ACC112 (cell line): ENCODE measurements around the gene HECW1.
"Not testable (repeated sequence)": the region's sequence is repeated elsewhere in the genome, so short reads cannot be mapped to it uniquely, and the experiment has no call there.

Source experiments
- H2AFZ ChIP-seq: fragments of 200-600 bp; sonication (generic); one replicate; pipeline ENCODE4 v1.6.0; 2017; ENCODE audit warnings: antibody characterized with exemption, low read length; ENCODE audit not compliant: unreplicated experiment
- H3K27ac ChIP-seq: fragments of 200-600 bp; sonication (generic); 2 replicates; pipeline ENCODE4 v1.5.1; 2014; ENCODE audit warnings: low read depth, mild to moderate bottlenecking, antibody characterized with exemption, low read length, moderate library complexity
- H3K27me3 ChIP-seq: fragments of 200-600 bp; sonication (generic); 2 replicates; pipeline ENCODE4 v1.6.1; 2014; ENCODE audit warnings: mild to moderate bottlenecking, antibody characterized with exemption, low read length, moderate library complexity, mixed read lengths; ENCODE audit not compliant: insufficient read depth
- H3K36me3 ChIP-seq: fragments of 200-600 bp; sonication (generic); 2 replicates; pipeline ENCODE4 v1.6.1; 2016; ENCODE audit warnings: mild to moderate bottlenecking, antibody characterized with exemption, low read length, moderate library complexity, mixed read lengths; ENCODE audit not compliant: insufficient read depth
- H3K4me1 ChIP-seq: fragments of 200-600 bp; sonication (generic); one replicate; pipeline ENCODE4 v1.6.1; 2016; ENCODE audit warnings: low read length, mixed read lengths; ENCODE audit not compliant: insufficient read depth, unreplicated experiment, control insufficient read depth
- H3K4me3 ChIP-seq: fragments of 200-600 bp; sonication (generic); 2 replicates; pipeline ENCODE4 v1.5.1; 2014; ENCODE audit warnings: mild to moderate bottlenecking, low read depth, low read length
- H3K79me2 ChIP-seq: fragments of 200-600 bp; sonication (generic); one replicate; pipeline ENCODE4 v1.6.0; 2016; ENCODE audit warnings: low read length; ENCODE audit not compliant: control insufficient read depth, unreplicated experiment, insufficient read depth

Gene HECW1

DNA sequence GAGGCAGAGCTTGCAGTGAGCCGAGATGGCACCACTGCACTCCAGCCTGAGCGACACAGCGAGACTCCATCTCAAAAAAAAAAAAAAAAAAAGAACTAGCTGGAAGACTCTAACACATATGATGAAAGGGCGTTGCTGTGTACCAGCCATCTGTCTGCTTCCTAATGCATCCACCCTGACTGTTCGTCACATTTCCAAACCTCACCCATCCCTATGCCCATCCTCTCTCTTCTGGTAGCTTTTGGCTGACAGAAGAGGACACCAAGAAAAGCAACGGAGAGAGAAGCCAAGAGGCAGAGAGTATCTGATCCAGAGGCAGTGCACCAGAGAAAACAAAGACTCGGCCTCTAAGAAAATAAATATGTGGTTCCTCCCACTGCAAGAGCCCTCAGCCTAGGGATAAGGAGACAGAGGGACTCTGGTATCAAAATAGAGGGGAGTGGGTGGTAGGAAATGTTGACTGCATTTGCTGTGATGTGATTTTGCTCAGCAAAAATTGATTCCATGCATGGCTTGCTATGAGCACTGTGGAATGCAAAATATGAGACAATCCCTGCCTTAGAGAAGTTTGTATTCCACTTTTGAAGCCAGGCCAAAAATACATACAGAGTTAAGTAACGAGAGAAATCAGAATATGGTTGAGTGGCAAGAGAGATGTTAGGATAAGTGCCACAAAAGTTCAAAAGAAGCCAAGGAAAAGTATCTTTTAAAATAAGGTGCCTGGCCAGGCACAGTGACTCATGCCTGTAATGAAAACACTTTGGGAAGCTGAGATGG, 369.6 kb downstream of the HECW1 start:
- Histone ChIP-seq H3K27ac (no peak overlapping the region), H3K36me3 (no peaks in the 10 kb centered on the region), H3K79me2 (no peaks in the 10 kb centered on the region), H3K4me1 (peaks cover 15% of the 10 kb centered on the region), H2AFZ (no peak overlapping the region), H3K27me3 (no peaks in the 10 kb centered on the region), H3K4me3 (no peak overlapping the region)

DNA sequence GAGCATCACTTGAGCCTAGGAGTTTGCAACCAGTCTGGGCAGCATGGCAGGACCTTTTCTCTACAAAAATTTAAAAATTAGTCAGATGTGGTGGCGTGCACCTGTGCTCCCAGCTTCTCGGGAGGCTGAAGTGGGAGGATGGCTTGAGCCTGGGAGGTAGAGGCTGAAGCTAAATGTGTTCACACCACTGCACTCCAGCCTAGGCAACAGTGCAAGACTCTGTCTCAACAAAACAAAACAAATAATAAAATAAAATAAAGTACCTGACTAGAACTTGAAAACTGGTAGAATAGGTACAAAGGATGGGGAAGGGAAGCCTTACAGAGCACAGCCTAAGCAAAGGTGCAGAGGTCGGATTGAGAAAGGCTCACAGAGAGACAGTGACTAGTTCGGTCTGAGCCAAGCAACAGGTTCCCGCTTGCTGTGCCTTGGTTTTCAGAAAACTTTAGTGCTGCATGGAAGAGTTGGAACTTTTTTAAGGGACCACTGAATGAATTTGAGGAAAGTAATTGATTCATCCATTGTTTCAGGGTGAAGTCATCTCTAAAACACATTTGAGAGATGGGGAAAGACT, 370.3 kb downstream of the HECW1 start:
- Histone ChIP-seq H3K4me3 (no peak overlapping the region), H3K27me3 (no peaks in the 10 kb centered on the region), H3K79me2 (no peaks in the 10 kb centered on the region), H3K36me3 (no peaks in the 10 kb centered on the region), H3K4me1 (peaks cover 15% of the 10 kb centered on the region), H2AFZ (no peak overlapping the region), H3K27ac (no peak overlapping the region)

DNA sequence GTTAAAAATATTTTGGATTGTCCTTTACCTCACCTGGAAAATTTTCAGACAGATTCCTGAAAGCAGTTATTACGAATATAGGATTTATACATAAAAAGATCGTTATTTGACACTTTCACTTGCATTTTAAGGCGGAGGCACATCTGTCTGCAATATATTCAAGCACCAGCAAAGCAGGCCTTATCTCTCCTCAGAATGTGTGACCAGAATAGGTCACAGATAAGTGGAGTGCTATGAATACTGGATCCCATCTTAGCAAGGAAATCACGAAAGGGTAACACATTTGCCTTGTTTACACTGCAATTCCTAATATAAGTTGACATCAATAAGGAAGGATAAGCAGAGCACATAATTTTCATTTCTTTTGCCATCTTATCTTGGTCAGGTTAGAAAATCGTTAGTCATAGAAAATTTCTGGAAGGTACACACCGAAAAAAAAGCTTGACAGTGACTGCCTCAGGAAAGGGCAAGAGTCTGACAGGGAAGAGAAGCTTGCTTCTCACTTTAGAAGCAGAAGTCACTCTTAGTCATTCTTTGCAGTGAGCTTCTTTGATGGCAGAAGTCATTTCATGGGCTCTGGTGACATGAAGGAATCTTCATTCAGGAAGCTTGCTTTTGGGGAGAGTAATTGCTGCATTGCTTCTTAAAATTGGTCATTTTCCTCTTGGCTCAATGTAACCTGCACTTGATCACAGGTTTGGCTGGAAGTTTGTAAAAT, 372.4 kb downstream of the HECW1 start:
- peaks cover 15% of the 10 kb centered on the region for H3K4me1 ChIP-seq
- H3K4me3 ChIP-seq: no peak overlapping the region
- H3K27me3 ChIP-seq: peaks cover 11% of the 10 kb centered on the region; the same call in 1 of the 2 replicates
- H3K36me3 ChIP-seq: no peaks in the 10 kb centered on the region
- no peak overlapping the region for H2AFZ ChIP-seq
- no peaks in the 10 kb centered on the region for H3K79me2 ChIP-seq
- H3K27ac ChIP-seq: no peak overlapping the region

DNA sequence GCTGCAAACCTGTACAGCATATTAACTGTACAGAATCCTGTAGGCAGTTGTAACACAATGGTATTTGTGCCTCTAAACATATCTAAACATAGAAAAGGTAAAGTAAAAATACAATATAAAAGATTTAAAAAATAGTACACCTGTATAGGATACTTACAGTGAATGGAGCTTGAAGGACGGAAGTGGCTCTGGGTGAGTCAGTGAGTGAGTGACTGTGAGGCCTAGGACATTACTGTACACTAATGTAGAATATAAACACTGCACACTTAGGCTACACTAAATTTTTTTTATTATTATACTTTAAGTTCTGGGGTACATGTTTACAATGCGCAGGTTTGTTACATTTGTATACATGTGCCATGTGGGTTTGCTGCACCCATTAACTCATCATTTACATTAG, 373.1 kb downstream of the HECW1 start:
- peaks cover 15% of the 10 kb centered on the region for H3K4me1 ChIP-seq
- H2AFZ ChIP-seq: no peak overlapping the region
- no peak overlapping the region for H3K27ac ChIP-seq
- no peak overlapping the region for H3K4me3 ChIP-seq
- H3K79me2 ChIP-seq: no peaks in the 10 kb centered on the region
- H3K27me3 ChIP-seq: peaks cover 19% of the 10 kb centered on the region
- H3K36me3 ChIP-seq: no peaks in the 10 kb centered on the region

- H2AFZ ChIP-seq, H3K36me3 ChIP-seq, H3K27ac ChIP-seq, H3K4me3 ChIP-seq, H3K79me2 ChIP-seq: not testable (repeated sequence)
- peaks cover 15% of the 10 kb centered on the region for H3K4me1 ChIP-seq
- peaks cover 22% of the 10 kb centered on the region for H3K27me3 ChIP-seq
These were observed 373.6 kb downstream of the HECW1 start for GRCh38 chr7:43486008-43486407.

GRCh38 chr7:43486634-43487033, 374.2 kb downstream of the HECW1 start:
- Histone ChIP-seq H3K79me2 (no peaks in the 10 kb centered on the region), H3K36me3 (no peaks in the 10 kb centered on the region), H3K27me3 (peaks cover 24% of the 10 kb centered on the region)

DNA sequence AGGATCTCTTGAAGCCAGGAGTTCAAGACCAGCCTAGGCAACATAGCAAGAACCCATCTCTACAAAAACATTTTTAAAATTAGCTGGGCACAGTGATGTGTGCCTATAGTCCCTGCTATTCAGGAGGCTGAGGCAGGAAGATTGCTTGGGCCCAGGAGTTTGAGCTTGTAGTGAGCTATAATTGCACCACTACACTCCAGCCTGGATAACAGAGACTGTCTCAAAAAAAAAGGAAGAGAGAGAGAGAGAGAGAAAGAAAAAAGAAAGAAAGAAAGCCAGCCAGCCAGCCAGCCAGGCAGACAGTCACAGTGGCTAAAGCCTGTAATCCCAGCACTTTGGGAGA, 375.3 kb downstream of the HECW1 start:
- H3K79me2 ChIP-seq: no peaks in the 10 kb centered on the region
- no peak overlapping the region for H2AFZ ChIP-seq
- no peak overlapping the region for H3K4me3 ChIP-seq
- H3K27me3 ChIP-seq: peaks cover 27% of the 10 kb centered on the region
- peaks cover 12% of the 10 kb centered on the region for H3K4me1 ChIP-seq
- no peak overlapping the region for H3K27ac ChIP-seq
- no peaks in the 10 kb centered on the region for H3K36me3 ChIP-seq

More at GRCh38 chr7:43486634-43487033, 374.2 kb downstream of the HECW1 start:
- H3K27ac ChIP-seq: no peak overlapping the region
- peaks cover 15% of the 10 kb centered on the region for H3K4me1 ChIP-seq
- no peak overlapping the region for H2AFZ ChIP-seq
- no peak overlapping the region for H3K4me3 ChIP-seq

DNA sequence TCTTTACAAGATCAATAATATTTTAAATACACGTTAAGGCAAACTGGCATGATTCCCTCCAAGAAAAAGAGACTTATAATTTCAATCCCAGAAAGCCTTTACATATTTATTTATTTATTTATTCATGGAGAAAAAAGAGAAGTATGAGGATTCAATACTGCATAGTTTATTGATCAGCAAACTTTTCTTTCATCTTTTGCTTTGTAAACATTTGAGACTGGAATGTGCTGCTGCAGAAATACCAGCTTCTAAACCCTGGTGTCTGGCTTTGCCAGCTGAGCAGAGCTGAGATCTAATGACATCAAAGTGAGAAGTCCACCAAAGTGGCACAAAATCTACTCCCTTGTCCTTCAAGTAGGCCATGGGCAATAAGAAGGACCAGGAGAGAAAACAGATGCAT, 376.8 kb downstream of the HECW1 start:
- H2AFZ ChIP-seq: no peak overlapping the region
- H3K27ac ChIP-seq: no peak overlapping the region
- H3K36me3 ChIP-seq: no peaks in the 10 kb centered on the region
- no peak overlapping the region for H3K4me3 ChIP-seq
- no peaks in the 10 kb centered on the region for H3K79me2 ChIP-seq
- H3K27me3 ChIP-seq: peaks cover 43% of the 10 kb centered on the region
- peaks cover 6% of the 10 kb centered on the region for H3K4me1 ChIP-seq

DNA sequence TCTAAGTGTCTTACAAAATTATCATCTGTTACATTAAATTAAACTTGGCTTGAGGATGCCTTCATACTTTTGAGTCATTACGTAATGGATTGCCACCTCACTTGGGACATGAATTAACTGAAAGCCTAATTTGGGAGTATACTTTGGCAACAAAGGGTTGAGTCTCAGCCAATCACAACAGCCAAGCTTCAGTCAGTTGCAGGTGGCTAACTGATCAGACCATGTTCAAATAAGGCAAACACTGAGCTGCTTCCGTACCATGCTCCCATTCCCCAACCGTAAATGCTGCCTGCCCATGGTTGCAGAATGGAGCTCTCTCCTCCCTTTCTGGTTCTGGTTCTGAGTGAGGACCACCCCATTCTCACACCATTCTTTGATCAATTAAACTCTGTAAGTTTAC, 377.6 kb downstream of the HECW1 start:
- Histone ChIP-seq H3K36me3 (no peaks in the 10 kb centered on the region), H3K4me1 (peaks cover 6% of the 10 kb centered on the region), H3K27ac (no peak overlapping the region), H3K27me3 (peaks cover 50% of the 10 kb centered on the region), H3K79me2 (no peaks in the 10 kb centered on the region), H3K4me3 (no peak overlapping the region), H2AFZ (no peak overlapping the region)

DNA sequence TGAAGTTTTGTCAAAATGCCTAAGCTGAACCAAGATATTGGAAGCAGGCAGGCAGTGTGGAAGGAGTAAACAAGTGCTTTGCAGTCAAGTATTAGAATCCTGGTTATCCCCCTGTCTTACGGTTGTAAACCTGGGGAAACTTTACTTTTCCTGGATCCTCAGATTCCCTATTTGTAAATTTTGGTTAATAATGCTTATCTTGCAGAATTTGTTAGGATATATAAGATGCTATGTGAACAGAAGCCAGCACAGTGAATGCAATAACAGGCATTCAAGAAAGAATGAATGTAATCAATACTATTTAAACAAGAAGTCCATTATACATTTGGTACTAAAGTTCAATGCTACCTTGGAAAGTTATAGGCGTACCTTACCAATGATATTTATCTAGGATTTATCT, 378.7 kb downstream of the HECW1 start:
- no peak overlapping the region for H3K27ac ChIP-seq
- H3K4me1 ChIP-seq: peaks cover 6% of the 10 kb centered on the region
- no peaks in the 10 kb centered on the region for H3K79me2 ChIP-seq
- no peaks in the 10 kb centered on the region for H3K36me3 ChIP-seq
- H3K27me3 ChIP-seq: peaks cover 61% of the 10 kb centered on the region
- no peak overlapping the region for H3K4me3 ChIP-seq
- no peak overlapping the region for H2AFZ ChIP-seq

GRCh38 chr7:43491984-43492383, 379.5 kb downstream of the HECW1 start:
- no peaks in the 10 kb centered on the region for H3K36me3 ChIP-seq
- peaks cover 70% of the 10 kb centered on the region for H3K27me3 ChIP-seq
- peaks cover 6% of the 10 kb centered on the region for H3K4me1 ChIP-seq
- H2AFZ ChIP-seq: no peak overlapping the region
- no peak overlapping the region for H3K27ac ChIP-seq
- no peaks in the 10 kb centered on the region for H3K79me2 ChIP-seq
- H3K4me3 ChIP-seq: no peak overlapping the region
